Erythroblast (primary cell): ENCODE data around the gene CTBS.

Experiments
- GATA1 ChIP-seq: IDR thresholded peaks from 2 replicates; pipeline ENCODE4 v1.6.1; 2011; ENCODE audit warnings: low read depth, mild to moderate bottlenecking, control low read depth, low read length, moderate library complexity
- POLR2A ChIP-seq: IDR thresholded peaks from 2 replicates; pipeline ENCODE4 v1.6.1; 2011; ENCODE audit warnings: mild to moderate bottlenecking, low read length

DNA sequence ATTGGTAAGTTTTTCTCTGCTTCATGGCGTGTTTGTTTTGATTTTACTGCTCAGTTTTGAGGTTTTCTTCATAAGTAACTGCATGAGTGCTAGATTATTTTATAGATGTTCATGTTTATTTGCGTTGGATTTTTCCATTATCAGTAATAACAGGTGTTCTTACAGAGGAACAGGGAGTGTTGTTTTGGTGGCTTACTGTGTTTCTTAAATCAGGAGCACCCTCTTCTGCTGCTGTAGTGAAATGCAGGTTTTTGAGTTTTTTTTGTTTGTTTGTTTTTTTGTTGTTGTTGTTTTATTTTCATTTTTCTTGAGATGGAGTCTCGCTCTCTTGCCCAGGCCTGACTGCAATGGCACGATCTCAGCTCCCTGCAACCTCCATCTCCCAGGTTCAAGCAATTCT is 32.6 kb downstream of the CTBS start:
- TF ChIP-seq POLR2A (no peak), GATA1 (no peak)
